Measurements from ENCODE around the gene IFI35. TPM values are rescaled to one million over a fixed set of nuclear protein-coding genes. Genes with fewer than 3 reads are reported as not detected.

The IFI35 gene
- polyA plus RNA-seq, 1 of the 3 experiments (the other 2 are of a cell fraction) = 17.6 TPM

DNA sequence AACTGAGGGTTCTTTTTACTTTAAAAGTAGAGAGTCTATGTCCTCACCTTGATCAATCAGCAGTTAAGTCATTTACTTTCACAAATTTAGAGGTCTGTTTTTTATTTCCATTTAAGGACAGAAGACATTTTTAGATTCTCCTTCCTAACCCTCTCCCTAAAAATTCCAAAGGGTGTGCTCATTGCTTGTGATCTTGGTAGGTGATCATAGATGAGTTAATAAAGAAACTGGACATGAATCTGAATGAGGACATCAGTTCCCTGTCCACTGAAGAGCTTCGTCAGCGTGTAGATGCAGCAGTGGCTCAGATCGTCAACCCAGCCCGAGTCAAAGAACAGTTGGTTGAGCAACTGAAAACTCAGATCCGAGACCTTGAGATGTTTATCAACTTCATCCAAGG, 17.4 kb upstream of the IFI35 start:
- DNase-seq = no peak
- peaks cover 27% of the 10 kb centered on the region for H3K79me2 ChIP-seq (ENCODE audit: insufficient read depth)
- H4K20me1 ChIP-seq (ENCODE audit: insufficient read depth) = no peaks in the 10 kb centered on the region
- H3K27me3 ChIP-seq (ENCODE audit: insufficient read depth) = no peaks in the 10 kb centered on the region
- H3K4me3 ChIP-seq (ENCODE audit: low read depth in 2 of 2, low read length in 1 of 2) = no peak overlapping the region
- no peak overlapping the region for H3K9ac ChIP-seq
- no peaks in the 10 kb centered on the region for H3K9me3 ChIP-seq
- peak overlapping the region in 1 of 2 experiments; percentile 13; a peak in 1 of 4 replicates for H3K27ac ChIP-seq (ENCODE audit: low read depth in 2 of 2, low read length in 1 of 2)
- POLR2A ChIA-PET = no interaction called here
- peaks cover 57 to 74% of the 10 kb centered on the region in 2 experiments for H3K36me3 ChIP-seq (replicated peaks in 1 of 2; ENCODE audit: control insufficient read depth in 1 of 2, insufficient read depth in 2 of 2, low read length in 1 of 2)
- H3K9me2 ChIP-seq = no peaks in the 10 kb centered on the region
- H3K4me2 ChIP-seq = no peak overlapping the region
- CTCF ChIA-PET = interaction anchor here (4.2 kb wide), 1 partner anchor 9 kb away, joined by 27 read pairs; the partner anchor contains the start of gene RPL27
- TF ChIP-seq TEAD4 (IDR thresholded peaks at IDR 0.05; ENCODE audit: borderline replicate concordance, insufficient read depth) (no peak), RXRA (IDR thresholded peaks at IDR 0.05; ENCODE audit: borderline replicate concordance, low read depth) (no peak), SMC3 (IDR thresholded peaks at IDR 0.05; ENCODE audit: low read depth, low read length) (no peak), FOSL2 (IDR thresholded peaks at IDR 0.05; ENCODE audit: borderline replicate concordance, low read depth) (no peak), ELF1 (IDR thresholded peaks at IDR 0.05) (no peak), JUND (IDR thresholded peaks at IDR 0.05) (no peak), EZH2phosphoT487 (IDR thresholded peaks at IDR 0.05; ENCODE audit: borderline replicate concordance, low read depth) (no peak), RAD21 (IDR thresholded peaks at IDR 0.05; ENCODE audit: low read length) (no peak), SIN3A (IDR thresholded peaks at IDR 0.05; ENCODE audit: borderline replicate concordance, low read depth, low read length) (no peak)
- TF ChIP-seq, protein P1, sequence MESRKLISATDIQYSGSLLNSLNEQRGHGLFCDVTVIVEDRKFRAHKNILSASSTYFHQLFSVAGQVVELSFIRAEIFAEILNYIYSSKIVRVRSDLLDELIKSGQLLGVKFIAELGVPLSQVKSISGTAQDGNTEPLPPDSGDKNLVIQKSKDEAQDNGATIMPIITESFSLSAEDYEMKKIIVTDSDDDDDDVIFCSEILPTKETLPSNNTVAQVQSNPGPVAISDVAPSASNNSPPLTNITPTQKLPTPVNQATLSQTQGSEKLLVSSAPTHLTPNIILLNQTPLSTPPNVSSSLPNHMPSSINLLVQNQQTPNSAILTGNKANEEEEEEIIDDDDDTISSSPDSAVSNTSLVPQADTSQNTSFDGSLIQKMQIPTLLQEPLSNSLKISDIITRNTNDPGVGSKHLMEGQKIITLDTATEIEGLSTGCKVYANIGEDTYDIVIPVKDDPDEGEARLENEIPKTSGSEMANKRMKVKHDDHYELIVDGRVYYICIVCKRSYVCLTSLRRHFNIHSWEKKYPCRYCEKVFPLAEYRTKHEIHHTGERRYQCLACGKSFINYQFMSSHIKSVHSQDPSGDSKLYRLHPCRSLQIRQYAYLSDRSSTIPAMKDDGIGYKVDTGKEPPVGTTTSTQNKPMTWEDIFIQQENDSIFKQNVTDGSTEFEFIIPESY (IDR thresholded peaks at IDR 0.05; ENCODE audit: borderline replicate concordance, low read depth) = no peak
- TF ChIP-seq, protein P2, sequence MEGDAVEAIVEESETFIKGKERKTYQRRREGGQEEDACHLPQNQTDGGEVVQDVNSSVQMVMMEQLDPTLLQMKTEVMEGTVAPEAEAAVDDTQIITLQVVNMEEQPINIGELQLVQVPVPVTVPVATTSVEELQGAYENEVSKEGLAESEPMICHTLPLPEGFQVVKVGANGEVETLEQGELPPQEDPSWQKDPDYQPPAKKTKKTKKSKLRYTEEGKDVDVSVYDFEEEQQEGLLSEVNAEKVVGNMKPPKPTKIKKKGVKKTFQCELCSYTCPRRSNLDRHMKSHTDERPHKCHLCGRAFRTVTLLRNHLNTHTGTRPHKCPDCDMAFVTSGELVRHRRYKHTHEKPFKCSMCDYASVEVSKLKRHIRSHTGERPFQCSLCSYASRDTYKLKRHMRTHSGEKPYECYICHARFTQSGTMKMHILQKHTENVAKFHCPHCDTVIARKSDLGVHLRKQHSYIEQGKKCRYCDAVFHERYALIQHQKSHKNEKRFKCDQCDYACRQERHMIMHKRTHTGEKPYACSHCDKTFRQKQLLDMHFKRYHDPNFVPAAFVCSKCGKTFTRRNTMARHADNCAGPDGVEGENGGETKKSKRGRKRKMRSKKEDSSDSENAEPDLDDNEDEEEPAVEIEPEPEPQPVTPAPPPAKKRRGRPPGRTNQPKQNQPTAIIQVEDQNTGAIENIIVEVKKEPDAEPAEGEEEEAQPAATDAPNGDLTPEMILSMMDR (IDR thresholded peaks at IDR 0.05) = no peak
- TF ChIP-seq, protein P3, sequence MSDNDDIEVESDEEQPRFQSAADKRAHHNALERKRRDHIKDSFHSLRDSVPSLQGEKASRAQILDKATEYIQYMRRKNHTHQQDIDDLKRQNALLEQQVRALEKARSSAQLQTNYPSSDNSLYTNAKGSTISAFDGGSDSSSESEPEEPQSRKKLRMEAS (IDR thresholded peaks at IDR 0.05; ENCODE audit: low read depth) = no peak
- TF ChIP-seq, protein P4, sequence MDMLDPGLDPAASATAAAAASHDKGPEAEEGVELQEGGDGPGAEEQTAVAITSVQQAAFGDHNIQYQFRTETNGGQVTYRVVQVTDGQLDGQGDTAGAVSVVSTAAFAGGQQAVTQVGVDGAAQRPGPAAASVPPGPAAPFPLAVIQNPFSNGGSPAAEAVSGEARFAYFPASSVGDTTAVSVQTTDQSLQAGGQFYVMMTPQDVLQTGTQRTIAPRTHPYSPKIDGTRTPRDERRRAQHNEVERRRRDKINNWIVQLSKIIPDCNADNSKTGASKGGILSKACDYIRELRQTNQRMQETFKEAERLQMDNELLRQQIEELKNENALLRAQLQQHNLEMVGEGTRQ (IDR thresholded peaks at IDR 0.05; ENCODE audit: borderline replicate concordance, low read depth, low read length) = no peak
- H2AFZ ChIP-seq (ENCODE audit: low read depth) = no peak overlapping the region
- H3K4me1 ChIP-seq (ENCODE audit: control insufficient read depth in 1 of 2, insufficient read depth in 2 of 2, low read depth in 1 of 2, low read length in 1 of 2) = peaks cover 0 to 11% of the 10 kb centered on the region in 2 experiments; a peak in 1 of 4 replicates
- WGBS (ENCODE audit: low lambda C conversion rate) = 80% methylated on average over 5 of the region's 5 CpGs
- H3F3A ChIP-seq (replicated peaks; ENCODE audit: insufficient read depth) = peaks cover 20% of the 10 kb centered on the region

Data from SK-N-SH (cell line).